ENCODE results near the gene LIPM.

DNA sequence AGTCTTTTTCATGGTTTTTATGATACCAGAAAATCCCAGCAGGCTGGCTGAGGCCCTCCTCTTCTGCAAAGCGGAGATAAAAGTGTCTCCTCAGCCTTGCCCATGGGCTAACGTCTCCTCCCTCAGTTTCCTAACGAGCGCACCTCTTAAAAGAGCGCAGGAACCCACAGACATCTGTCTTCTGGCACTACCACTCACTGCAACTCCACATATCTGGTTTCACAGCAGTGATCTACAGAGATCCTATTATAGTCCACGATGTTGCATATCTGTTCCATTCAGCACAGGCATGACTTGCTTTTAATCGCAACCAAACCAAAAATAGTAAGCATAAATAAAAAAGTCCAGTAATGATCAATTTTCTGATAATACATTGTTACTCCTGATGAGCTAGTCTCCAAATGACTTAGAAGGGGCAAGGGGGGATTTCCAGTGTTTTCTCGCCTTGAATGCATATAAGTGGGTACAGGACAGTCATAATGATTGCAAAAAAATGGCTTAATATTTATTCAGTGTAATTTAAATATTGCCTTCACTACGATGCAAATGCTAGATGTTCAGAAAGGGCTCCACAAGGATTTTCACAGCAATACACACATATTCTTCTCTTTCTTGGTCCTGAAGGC is 28.2 kb downstream of the LIPM start:
- TF ChIP-seq, protein P1, sequence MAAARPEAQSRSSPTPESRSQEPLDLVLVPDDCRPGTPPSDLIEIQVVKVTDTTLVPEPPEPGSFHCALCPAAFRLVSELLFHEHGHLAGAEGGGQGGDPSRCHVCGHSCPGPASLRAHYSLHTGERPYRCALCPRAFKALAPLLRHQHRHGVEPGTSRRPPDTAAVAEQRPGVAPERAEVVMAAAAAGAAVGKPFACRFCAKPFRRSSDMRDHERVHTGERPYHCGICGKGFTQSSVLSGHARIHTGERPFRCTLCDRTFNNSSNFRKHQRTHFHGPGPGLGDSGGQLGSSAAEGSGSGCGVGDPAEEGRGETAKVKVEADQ (CRISPR knock-in tag; IDR thresholded peaks at IDR 0.05; ENCODE audit: borderline replicate concordance) = no peak
- TF ChIP-seq ZNF460 (CRISPR knock-in tag; IDR thresholded peaks at IDR 0.05; ENCODE audit: borderline replicate concordance) (no peak), ERF (CRISPR knock-in tag; IDR thresholded peaks at IDR 0.05) (no peak), KLF16 (CRISPR knock-in tag; IDR thresholded peaks at IDR 0.05) (no peak), JUN (CRISPR knock-in tag; IDR thresholded peaks at IDR 0.05) (no peak), SRSF1 (optimal IDR thresholded peaks at IDR 0.05; ENCODE audit: low read depth, low read length) (no peak), ZNF431 (CRISPR knock-in tag; IDR thresholded peaks at IDR 0.05; ENCODE audit: borderline replicate concordance, low read depth) (no peak)
- TF ChIP-seq, protein P2, sequence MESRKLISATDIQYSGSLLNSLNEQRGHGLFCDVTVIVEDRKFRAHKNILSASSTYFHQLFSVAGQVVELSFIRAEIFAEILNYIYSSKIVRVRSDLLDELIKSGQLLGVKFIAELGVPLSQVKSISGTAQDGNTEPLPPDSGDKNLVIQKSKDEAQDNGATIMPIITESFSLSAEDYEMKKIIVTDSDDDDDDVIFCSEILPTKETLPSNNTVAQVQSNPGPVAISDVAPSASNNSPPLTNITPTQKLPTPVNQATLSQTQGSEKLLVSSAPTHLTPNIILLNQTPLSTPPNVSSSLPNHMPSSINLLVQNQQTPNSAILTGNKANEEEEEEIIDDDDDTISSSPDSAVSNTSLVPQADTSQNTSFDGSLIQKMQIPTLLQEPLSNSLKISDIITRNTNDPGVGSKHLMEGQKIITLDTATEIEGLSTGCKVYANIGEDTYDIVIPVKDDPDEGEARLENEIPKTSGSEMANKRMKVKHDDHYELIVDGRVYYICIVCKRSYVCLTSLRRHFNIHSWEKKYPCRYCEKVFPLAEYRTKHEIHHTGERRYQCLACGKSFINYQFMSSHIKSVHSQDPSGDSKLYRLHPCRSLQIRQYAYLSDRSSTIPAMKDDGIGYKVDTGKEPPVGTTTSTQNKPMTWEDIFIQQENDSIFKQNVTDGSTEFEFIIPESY (CRISPR knock-in tag; IDR thresholded peaks at IDR 0.05) = no peak
- TF ChIP-seq, protein P3, sequence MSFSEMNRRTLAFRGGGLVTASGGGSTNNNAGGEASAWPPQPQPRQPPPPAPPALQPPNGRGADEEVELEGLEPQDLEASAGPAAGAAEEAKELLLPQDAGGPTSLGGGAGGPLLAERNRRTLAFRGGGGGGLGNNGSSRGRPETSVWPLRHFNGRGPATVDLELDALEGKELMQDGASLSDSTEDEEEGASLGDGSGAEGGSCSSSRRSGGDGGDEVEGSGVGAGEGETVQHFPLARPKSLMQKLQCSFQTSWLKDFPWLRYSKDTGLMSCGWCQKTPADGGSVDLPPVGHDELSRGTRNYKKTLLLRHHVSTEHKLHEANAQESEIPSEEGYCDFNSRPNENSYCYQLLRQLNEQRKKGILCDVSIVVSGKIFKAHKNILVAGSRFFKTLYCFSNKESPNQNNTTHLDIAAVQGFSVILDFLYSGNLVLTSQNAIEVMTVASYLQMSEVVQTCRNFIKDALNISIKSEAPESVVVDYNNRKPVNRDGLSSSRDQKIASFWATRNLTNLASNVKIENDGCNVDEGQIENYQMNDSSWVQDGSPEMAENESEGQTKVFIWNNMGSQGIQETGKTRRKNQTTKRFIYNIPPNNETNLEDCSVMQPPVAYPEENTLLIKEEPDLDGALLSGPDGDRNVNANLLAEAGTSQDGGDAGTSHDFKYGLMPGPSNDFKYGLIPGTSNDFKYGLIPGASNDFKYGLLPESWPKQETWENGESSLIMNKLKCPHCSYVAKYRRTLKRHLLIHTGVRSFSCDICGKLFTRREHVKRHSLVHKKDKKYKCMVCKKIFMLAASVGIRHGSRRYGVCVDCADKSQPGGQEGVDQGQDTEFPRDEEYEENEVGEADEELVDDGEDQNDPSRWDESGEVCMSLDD (CRISPR knock-in tag; IDR thresholded peaks at IDR 0.05; ENCODE audit: borderline replicate concordance) = no peak
- TF ChIP-seq, protein P4, sequence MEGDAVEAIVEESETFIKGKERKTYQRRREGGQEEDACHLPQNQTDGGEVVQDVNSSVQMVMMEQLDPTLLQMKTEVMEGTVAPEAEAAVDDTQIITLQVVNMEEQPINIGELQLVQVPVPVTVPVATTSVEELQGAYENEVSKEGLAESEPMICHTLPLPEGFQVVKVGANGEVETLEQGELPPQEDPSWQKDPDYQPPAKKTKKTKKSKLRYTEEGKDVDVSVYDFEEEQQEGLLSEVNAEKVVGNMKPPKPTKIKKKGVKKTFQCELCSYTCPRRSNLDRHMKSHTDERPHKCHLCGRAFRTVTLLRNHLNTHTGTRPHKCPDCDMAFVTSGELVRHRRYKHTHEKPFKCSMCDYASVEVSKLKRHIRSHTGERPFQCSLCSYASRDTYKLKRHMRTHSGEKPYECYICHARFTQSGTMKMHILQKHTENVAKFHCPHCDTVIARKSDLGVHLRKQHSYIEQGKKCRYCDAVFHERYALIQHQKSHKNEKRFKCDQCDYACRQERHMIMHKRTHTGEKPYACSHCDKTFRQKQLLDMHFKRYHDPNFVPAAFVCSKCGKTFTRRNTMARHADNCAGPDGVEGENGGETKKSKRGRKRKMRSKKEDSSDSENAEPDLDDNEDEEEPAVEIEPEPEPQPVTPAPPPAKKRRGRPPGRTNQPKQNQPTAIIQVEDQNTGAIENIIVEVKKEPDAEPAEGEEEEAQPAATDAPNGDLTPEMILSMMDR (CRISPR knock-in tag; IDR thresholded peaks at IDR 0.05) = no peak
- TF ChIP-seq, protein P5, sequence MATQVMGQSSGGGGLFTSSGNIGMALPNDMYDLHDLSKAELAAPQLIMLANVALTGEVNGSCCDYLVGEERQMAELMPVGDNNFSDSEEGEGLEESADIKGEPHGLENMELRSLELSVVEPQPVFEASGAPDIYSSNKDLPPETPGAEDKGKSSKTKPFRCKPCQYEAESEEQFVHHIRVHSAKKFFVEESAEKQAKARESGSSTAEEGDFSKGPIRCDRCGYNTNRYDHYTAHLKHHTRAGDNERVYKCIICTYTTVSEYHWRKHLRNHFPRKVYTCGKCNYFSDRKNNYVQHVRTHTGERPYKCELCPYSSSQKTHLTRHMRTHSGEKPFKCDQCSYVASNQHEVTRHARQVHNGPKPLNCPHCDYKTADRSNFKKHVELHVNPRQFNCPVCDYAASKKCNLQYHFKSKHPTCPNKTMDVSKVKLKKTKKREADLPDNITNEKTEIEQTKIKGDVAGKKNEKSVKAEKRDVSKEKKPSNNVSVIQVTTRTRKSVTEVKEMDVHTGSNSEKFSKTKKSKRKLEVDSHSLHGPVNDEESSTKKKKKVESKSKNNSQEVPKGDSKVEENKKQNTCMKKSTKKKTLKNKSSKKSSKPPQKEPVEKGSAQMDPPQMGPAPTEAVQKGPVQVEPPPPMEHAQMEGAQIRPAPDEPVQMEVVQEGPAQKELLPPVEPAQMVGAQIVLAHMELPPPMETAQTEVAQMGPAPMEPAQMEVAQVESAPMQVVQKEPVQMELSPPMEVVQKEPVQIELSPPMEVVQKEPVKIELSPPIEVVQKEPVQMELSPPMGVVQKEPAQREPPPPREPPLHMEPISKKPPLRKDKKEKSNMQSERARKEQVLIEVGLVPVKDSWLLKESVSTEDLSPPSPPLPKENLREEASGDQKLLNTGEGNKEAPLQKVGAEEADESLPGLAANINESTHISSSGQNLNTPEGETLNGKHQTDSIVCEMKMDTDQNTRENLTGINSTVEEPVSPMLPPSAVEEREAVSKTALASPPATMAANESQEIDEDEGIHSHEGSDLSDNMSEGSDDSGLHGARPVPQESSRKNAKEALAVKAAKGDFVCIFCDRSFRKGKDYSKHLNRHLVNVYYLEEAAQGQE (IDR thresholded peaks at IDR 0.05; ENCODE audit: borderline replicate concordance in 1 of 2, low read depth in 1 of 2, low read length in 2 of 2) = no peak
